Colon (tissue), 2 donors: ENCODE measurements around the gene IGSF8.

Experiments used
- FAIRE-seq: peaks from 2 replicates; lab custom pipeline; 2012; peaks lifted over from hg19 to GRCh38; lab: Jason Lieb, UNC
- donor health status: control.
- donor health status: control.

The IGSF8 gene

GRCh38 chr1:160097911-160098851, at the start of gene IGSF8:
Gene IGSF8 (minus strand): TSS chr1:160098619. CDS start chr1:160098472, 147 bp downstream.
- no peak for FAIRE-seq

- FAIRE-seq: no peak
Observed at GRCh38 chr1:160148121-160148520, 49.7 kb upstream of the IGSF8 start.

- no peak for FAIRE-seq
Observed at GRCh38 chr1:160146107-160146506, 47.7 kb upstream of the IGSF8 start.

DNA sequence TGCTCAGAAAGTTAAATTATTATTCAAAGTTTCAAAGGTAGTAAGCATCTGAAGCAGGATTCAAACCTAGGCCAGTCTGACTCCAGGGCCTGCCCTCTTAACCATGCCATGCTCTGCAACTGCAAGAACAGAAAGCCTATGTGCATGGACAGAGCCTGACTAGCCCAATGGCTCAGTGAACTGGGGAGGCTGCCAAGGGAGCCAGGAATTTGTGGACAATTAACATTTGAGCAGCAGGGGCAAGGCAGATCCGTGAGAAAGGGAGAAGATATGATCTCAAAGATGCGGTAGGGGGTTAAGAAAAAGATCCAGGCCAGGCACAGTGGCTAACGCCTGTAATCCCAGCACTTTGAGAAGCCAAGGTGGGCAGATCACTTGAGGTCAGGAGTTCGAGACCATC, 46.5 kb upstream of the IGSF8 start:
- FAIRE-seq: no peak

DNA sequence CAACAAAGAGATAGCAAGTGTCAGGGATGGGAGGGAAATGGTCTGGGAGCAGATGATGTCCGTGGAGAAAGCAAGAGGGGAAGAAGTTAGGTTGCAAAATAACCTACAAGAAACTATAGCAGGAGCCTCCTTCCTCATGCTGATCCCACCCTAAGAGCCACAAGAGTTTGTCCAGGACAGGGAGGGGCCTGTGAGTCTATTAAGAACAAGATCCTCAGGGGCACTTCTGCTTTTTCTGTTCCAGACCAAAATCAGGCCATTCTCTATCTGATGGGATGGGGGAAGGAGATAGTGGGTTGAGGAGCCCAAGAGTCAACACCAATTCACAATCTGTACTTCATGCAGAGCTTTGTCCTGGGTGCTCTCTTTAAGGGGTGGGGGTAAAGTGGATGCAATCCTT, 45.3 kb upstream of the IGSF8 start:
- no peak for FAIRE-seq

GRCh38 chr1:160139840-160140239, 41.4 kb upstream of the IGSF8 start:
- no peak for FAIRE-seq

GRCh38 chr1:160137216-160137862, 38.9 kb upstream of the IGSF8 start:
- FAIRE-seq: no peak

DNA sequence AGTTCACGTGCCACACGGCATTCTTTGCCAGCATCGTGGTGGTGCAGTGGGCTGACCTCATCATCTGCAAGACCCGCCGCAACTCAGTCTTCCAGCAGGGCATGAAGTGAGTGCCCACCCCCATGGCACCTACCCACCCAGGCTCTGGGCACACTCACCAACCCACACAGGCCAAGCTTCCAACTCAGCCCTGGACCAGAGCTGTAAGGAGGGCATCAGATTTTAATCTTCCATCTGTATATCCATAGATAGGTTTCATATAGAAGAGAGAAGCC, 38.4 kb upstream of the IGSF8 start:
- FAIRE-seq: no peak

DNA sequence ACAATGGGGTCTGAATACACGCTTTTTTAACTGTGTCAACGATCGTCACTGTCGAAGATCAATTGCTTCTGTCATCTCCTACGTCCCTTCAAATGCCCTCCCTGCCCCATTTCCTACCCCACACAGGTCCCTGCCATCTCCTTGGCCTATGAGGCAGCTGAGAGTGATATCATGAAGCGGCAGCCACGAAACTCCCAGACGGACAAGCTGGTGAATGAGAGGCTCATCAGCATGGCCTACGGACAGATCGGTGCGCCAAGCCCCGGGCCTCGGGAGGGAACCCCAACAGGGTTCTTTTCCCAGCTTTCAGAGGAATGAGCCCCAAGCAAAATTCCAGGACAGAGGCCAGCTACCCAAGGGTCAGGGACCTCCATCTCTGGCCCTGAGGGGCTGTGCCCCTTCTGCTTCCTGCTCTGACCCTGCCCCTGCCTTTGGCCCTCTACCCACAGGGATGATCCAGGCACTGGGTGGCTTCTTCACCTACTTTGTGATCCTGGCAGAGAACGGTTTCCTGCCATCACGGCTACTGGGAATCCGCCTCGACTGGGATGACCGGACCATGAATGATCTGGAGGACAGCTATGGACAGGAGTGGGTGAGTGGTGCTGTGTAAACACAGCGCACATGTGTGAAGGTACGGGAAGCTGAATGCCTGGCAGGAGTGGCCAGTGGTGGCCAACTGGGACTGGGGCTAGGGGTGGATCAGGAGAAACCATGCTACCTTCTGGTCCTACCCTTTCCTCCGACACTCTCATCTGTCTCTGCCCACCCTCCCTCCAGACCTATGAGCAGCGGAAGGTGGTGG, 37.9 kb upstream of the IGSF8 start:
- no peak for FAIRE-seq

- FAIRE-seq: no peak
Observed at GRCh38 chr1:160134791-160135572, 36.6 kb upstream of the IGSF8 start.

DNA sequence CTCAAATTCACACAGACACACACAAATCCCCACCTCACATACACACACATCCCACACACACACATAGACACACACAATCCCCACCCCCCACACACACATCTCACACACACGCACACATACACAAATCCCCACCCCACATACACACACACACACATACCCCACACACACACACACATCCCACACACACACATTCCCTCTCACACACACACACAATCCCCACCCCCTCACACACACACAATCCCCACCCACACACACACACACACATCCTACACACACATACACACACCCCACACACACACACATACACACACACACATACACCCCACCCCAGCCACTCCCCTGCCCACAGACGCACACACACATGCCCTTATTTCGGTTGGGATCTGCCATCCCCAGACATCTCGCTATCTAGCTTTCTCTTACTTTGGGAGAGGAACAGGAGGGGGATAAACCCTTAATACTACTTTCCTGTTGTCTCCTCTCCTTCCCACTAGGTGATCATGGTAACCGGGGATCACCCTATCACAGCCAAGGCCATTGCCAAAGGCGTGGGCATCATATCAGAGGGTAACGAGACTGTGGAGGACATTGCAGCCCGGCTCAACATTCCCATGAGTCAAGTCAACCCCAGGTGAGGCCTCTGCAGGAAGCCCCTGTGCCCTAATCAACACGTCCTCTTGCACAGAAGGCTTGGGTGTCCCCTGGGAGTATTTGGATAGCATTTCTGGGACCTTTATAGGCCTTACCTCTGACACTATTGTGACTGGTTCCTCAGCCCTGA, 35.8 kb upstream of the IGSF8 start:
- no peak for FAIRE-seq

GRCh38 chr1:160131803-160132565, 33.6 kb upstream of the IGSF8 start:
- FAIRE-seq: no peak

- no peak for FAIRE-seq
Observed at GRCh38 chr1:160130939-160131338, 32.5 kb upstream of the IGSF8 start.

- no peak for FAIRE-seq
Observed at GRCh38 chr1:160130486-160130885, 32.1 kb upstream of the IGSF8 start.

DNA sequence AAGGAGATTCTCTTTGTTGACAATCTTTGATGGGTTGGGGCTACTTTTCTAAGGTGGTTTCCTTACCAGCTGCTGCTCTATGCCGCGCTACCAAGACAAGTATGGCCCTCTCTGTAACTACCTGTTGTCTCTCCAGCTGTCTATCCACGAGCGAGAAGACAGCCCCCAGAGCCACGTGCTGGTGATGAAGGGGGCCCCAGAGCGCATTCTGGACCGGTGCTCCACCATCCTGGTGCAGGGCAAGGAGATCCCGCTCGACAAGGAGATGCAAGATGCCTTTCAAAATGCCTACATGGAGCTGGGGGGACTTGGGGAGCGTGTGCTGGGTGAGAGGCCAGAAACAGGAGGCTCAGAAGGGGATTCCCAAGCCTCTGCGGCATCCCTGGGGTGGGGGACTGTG, 31.5 kb upstream of the IGSF8 start:
- FAIRE-seq: no peak

GRCh38 chr1:160129558-160129957, 31.1 kb upstream of the IGSF8 start:
- no peak for FAIRE-seq

DNA sequence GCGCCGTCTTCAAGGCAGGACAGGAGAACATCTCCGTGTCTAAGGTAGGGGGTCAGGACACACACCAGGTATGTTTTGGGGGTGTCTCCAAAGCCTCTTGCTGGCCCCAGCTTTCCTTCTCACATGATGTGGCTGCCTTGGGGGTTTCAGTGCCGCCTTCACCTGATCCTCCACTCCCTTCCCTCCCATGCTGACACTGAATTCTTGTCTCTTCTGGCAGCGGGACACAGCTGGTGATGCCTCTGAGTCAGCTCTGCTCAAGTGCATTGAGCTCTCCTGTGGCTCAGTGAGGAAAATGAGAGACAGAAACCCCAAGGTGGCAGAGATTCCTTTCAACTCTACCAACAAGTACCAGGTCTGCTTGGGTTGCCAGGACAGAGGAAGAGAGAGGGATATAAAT, 30.6 kb upstream of the IGSF8 start:
- no peak for FAIRE-seq

DNA sequence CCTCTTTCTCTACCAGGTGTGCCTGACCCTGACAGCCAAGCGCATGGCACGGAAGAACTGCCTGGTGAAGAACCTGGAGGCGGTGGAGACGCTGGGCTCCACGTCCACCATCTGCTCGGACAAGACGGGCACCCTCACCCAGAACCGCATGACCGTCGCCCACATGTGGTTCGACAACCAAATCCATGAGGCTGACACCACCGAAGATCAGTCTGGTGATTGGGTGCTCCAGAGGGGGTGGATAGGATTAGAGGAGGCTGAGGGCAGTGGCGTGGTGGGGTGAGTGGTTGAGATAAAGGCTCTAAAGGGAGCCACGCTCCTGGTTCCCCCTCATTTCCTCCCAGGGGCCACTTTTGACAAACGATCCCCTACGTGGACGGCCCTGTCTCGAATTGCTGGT, 30.2 kb upstream of the IGSF8 start:
- no peak for FAIRE-seq

GRCh38 chr1:160127865-160128523, 29.6 kb upstream of the IGSF8 start:
- FAIRE-seq: no peak

GRCh38 chr1:160127381-160127780, 29.0 kb upstream of the IGSF8 start:
- no peak for FAIRE-seq
